Endodermal cell (in vitro differentiated cells): ENCODE measurements around the gene SDK1. TPM values are rescaled to one million over a fixed set of nuclear protein-coding genes. Genes with fewer than 3 reads are reported as not detected.

Source experiments
- DNase-seq: peaks from one replicate; pipeline ENCODE4 v3.0.0-alpha.2; 2017
- H3K27ac ChIP-seq: 2 replicates; pipeline ENCODE4 v1.5.1; 2013; ENCODE audit warnings: mild to moderate bottlenecking, low read depth, low read length, moderate library complexity
- H3K27me3 ChIP-seq: 2 replicates; pipeline ENCODE4 v1.6.1; 2013; ENCODE audit warnings: mild to moderate bottlenecking, low read length, moderate library complexity; ENCODE audit not compliant: insufficient read depth, control insufficient read depth, poor library complexity, severe bottlenecking
- H3K36me3 ChIP-seq: 2 replicates; pipeline ENCODE4 v1.7.0; 2013; ENCODE audit warnings: mild to moderate bottlenecking, low read length, moderate library complexity; ENCODE audit not compliant: control insufficient read depth, insufficient read depth
- H3K4me1 ChIP-seq: one replicate; pipeline ENCODE4 v1.7.0; 2013; ENCODE audit warnings: low read length; ENCODE audit not compliant: control insufficient read depth, insufficient read depth
- H3K4me3 ChIP-seq: 2 replicates; pipeline ENCODE4 v1.5.1; 2013; ENCODE audit warnings: mild to moderate bottlenecking, low read length, moderate library complexity
- H3K9ac ChIP-seq: 2 replicates; pipeline ENCODE4 v1.6.1; 2013; ENCODE audit warnings: mild to moderate bottlenecking, low read length, moderate library complexity; ENCODE audit not compliant: poor library complexity, severe bottlenecking; ENCODE audit errors: extremely low read depth
- H3K9me3 ChIP-seq: 2 replicates; pipeline ENCODE4 v1.6.1; 2013; ENCODE audit warnings: mild to moderate bottlenecking, low read length, moderate library complexity; ENCODE audit not compliant: control insufficient read depth
- H3K27ac Mint-ChIP-seq: 2 replicates; pipeline ENCODE4 v1.8.0; 2020; ENCODE audit warnings: mixed read lengths
- H3K27me3 Mint-ChIP-seq: 2 replicates; pipeline ENCODE4 v1.8.0; 2021; ENCODE audit warnings: mild to moderate bottlenecking, mixed read lengths; ENCODE audit not compliant: insufficient read depth
- H3K36me3 Mint-ChIP-seq: 2 replicates; pipeline ENCODE4 v1.8.0; 2020; ENCODE audit warnings: low read depth, mixed read lengths
- H3K4me1 Mint-ChIP-seq: 2 replicates; pipeline ENCODE4 v1.8.0; 2020; ENCODE audit warnings: mixed read lengths
- H3K4me3 Mint-ChIP-seq: 2 replicates; pipeline ENCODE4 v1.8.0; 2020; ENCODE audit warnings: mild to moderate bottlenecking, moderate library complexity, mixed read lengths
- H3K9me3 Mint-ChIP-seq: 2 replicates; pipeline ENCODE4 v1.8.0; 2020; ENCODE audit warnings: mild to moderate bottlenecking, mixed read lengths
- WGBS, 2 experiments: methylation state at CpG; one replicate each; pipeline versions ENCODE4 v1.1.5 to v1.1.7; 2013; ENCODE audit warnings: missing lambda C conversion rate in 2 of 2, mixed read lengths in 1 of 2; ENCODE audit not compliant: insufficient coverage in 1 of 2, insufficient read length in 1 of 2; 5-methylcytosine and 5-hydroxymethylcytosine counted together
- total RNA-seq, 2 donors: library from RNA; stranded (reverse); fragmentation: NEBNext Ultra II Directional in 1 of 2; extraction: Animal tissue kit (Norgen Biotek cat#: 25700) in 1 of 2; gene quantifications; 2 replicates in 1 of 2; 3 replicates in 1 of 2; pipeline ENCODE4 v1.2.1, GENCODE V29; 2021
- TF ChIP-seq, protein P1 (sequence below): fragments of 200-600 bp; sonication (generic); conservative IDR thresholded peaks from 2 replicates; pipeline ENCODE4 v1.5.0; 2021; ENCODE audit warnings: antibody characterized with exemption, mild to moderate bottlenecking

The SDK1 gene
- total RNA-seq, 2 donors from 2014 or later = 22.7 to 23.1 TPM

DNA sequence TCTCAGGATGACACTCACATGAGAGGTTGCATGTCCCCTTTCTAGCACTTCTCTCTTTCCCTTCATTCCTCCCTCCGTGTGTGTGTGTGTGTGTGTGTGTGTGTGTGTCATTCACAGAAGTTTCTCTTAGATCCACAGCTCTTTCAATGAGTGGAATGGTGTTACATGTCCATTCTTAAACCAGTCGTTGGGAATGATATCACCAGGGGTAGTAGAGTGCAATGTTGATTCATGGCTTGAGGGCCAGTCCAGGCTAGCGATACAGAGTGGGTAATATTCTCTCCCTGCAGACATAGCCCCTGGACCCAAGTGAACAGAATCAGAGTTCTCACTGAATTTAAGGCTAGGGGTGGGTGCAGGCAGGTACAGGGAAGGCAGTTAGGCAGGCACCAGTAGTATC is 187.8 kb downstream of the SDK1 start:
- Histone ChIP-seq H3K36me3 (no peaks in the 10 kb centered on the region), H3K4me3 (no peak overlapping the region), H3K9ac (no peak overlapping the region), H3K27me3 (no peaks in the 10 kb centered on the region), H3K9me3 (no peaks in the 10 kb centered on the region), H3K4me1 (no peaks in the 10 kb centered on the region), H3K27ac (no peak overlapping the region)
- Mint-ChIP-seq H3K4me1 (peaks cover 6% of the 10 kb centered on the region), H3K4me3 (no peak overlapping the region), H3K27ac (no peak overlapping the region), H3K36me3 (no peaks in the 10 kb centered on the region), H3K9me3 (no peaks in the 10 kb centered on the region), H3K27me3 (no peaks in the 10 kb centered on the region)
- TF ChIP-seq, protein P1, sequence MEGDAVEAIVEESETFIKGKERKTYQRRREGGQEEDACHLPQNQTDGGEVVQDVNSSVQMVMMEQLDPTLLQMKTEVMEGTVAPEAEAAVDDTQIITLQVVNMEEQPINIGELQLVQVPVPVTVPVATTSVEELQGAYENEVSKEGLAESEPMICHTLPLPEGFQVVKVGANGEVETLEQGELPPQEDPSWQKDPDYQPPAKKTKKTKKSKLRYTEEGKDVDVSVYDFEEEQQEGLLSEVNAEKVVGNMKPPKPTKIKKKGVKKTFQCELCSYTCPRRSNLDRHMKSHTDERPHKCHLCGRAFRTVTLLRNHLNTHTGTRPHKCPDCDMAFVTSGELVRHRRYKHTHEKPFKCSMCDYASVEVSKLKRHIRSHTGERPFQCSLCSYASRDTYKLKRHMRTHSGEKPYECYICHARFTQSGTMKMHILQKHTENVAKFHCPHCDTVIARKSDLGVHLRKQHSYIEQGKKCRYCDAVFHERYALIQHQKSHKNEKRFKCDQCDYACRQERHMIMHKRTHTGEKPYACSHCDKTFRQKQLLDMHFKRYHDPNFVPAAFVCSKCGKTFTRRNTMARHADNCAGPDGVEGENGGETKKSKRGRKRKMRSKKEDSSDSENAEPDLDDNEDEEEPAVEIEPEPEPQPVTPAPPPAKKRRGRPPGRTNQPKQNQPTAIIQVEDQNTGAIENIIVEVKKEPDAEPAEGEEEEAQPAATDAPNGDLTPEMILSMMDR = no peak
- no peak for DNase-seq
- WGBS, 2 experiments = 93 to 100% methylated on average over 2 of the region's 3 CpGs

DNA sequence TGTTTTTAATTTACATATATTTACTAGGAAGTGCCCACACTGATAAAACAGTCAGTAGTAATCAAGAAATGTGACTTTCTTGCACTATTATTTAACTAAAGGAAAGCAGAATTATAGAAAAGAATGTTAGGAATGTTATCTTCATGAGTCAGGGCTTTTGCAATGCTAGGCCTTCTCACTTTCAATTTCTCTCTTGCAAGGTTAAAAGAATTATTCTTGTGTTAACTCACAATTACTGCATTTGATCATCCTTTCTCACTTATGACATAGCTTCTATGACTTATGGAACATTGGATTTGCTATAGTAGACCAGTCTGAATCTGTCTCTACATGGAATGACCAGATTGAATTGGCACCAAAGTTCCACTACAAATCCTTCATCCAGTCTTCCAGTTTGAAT is 192.4 kb downstream of the SDK1 start:
- peak overlapping the region; percentile 65 for H3K27ac Mint-ChIP-seq
- no peak overlapping the region for H3K4me3 Mint-ChIP-seq

DNA sequence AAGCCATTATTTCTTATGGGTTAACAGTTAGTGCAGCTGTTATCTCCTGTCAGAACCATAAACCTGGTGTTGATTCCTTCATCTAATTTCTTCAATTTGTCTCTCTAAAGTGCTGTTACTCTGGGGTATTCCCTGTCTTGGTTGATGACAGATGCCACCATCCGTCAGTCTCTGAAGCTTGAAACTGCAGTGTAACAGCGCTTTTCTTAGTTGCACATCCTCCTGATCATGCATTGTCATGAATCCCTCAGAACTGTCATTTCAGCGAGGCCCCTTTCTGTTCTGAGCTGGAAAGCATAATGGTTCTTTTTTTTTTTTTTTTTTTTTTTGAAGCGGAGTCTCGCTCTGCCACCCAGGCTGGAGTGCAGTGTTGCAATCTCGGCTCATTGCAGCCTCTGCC is 193.9 kb downstream of the SDK1 start:
- TF ChIP-seq, protein P1 = no peak
- H3K4me1 ChIP-seq = no peaks in the 10 kb centered on the region
- H3K27ac ChIP-seq = no peak overlapping the region

More for the DNA sequence above, 192.4 kb downstream of the SDK1 start:
- no peak overlapping the region for H3K27ac ChIP-seq
- no peaks in the 10 kb centered on the region for H3K4me1 ChIP-seq
- H3K27me3 ChIP-seq = no peaks in the 10 kb centered on the region
- Mint-ChIP-seq H3K9me3 (no peaks in the 10 kb centered on the region), H3K36me3 (no peaks in the 10 kb centered on the region), H3K27me3 (no peaks in the 10 kb centered on the region), H3K4me1 (peaks cover 18% of the 10 kb centered on the region)
- peaks cover 1% of the 10 kb centered on the region for H3K9me3 ChIP-seq
- no peak for DNase-seq
- no peak overlapping the region for H3K9ac ChIP-seq
- H3K36me3 ChIP-seq = no peaks in the 10 kb centered on the region
- no peak overlapping the region for H3K4me3 ChIP-seq
- TF ChIP-seq, protein P1 = no peak

More for the DNA sequence above, 193.9 kb downstream of the SDK1 start:
- 83 to 93% methylated on average over 1 to 6 of the region's 6 CpGs for WGBS, 2 experiments
- no peak overlapping the region for H3K4me3 Mint-ChIP-seq
- DNase-seq = no peak
- no peaks in the 10 kb centered on the region for H3K27me3 Mint-ChIP-seq
- no peaks in the 10 kb centered on the region for H3K27me3 ChIP-seq
- H3K36me3 ChIP-seq = no peaks in the 10 kb centered on the region
- H3K9ac ChIP-seq = no peak overlapping the region
- H3K9me3 ChIP-seq = peaks cover 16% of the 10 kb centered on the region
- no peaks in the 10 kb centered on the region for H3K36me3 Mint-ChIP-seq
- no peak overlapping the region for H3K27ac Mint-ChIP-seq
- H3K4me3 ChIP-seq = no peak overlapping the region
- peaks cover 6% of the 10 kb centered on the region for H3K9me3 Mint-ChIP-seq
- peaks cover 18% of the 10 kb centered on the region for H3K4me1 Mint-ChIP-seq
